A673 (cell line): ENCODE data around the gene BTN1A1.

Experiments used
- EZH2 ChIP-seq: fragments of 200-600 bp; sonication (generic); IDR thresholded peaks from 2 replicates; pipeline ENCODE4 v1.6.1; 2017; ENCODE audit warnings: borderline replicate concordance, low read depth, mild to moderate bottlenecking, mixed read lengths, antibody characterized with exemption, low read length; ENCODE audit not compliant: poor library complexity, severe bottlenecking
- TF ChIP-seq, protein P1 (sequence below): fragments of 300-800, 200-600 bp; sonication (generic); conservative IDR thresholded peaks from 2 replicates; pipeline ENCODE4 v1.5.1; 2017; ENCODE audit warnings: low read depth, mild to moderate bottlenecking, antibody characterized with exemption, low read length, moderate library complexity, mixed read lengths

DNA sequence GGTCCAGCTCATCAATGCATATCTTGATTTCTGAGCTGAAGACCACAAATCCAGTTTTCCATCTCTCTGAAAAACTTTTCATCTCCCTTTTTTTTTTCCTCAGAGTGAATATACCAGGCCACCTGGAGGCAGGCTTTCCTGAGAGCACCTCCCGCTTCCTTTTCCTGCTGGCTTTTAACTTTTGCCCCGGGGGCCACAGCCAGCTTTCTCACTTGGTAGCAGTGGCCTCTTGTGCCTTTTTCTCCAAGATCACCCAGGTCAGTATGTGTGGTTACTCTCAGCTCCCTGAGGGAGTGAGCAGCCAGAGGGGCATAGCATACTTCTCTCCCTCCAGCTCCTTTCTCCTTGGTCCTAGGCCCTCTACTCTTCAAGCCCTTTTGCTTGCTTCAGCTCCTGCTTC, at the start of gene BTN1A1:
- TF ChIP-seq, protein P1, sequence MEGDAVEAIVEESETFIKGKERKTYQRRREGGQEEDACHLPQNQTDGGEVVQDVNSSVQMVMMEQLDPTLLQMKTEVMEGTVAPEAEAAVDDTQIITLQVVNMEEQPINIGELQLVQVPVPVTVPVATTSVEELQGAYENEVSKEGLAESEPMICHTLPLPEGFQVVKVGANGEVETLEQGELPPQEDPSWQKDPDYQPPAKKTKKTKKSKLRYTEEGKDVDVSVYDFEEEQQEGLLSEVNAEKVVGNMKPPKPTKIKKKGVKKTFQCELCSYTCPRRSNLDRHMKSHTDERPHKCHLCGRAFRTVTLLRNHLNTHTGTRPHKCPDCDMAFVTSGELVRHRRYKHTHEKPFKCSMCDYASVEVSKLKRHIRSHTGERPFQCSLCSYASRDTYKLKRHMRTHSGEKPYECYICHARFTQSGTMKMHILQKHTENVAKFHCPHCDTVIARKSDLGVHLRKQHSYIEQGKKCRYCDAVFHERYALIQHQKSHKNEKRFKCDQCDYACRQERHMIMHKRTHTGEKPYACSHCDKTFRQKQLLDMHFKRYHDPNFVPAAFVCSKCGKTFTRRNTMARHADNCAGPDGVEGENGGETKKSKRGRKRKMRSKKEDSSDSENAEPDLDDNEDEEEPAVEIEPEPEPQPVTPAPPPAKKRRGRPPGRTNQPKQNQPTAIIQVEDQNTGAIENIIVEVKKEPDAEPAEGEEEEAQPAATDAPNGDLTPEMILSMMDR = no peak
- no peak for TF ChIP-seq EZH2
